Iris pigment epithelial cell (primary cell): Measurements from ENCODE around the gene MAP2.

ENCODE experiments used
- DNase-seq: peaks from one replicate; pipeline ENCODE4 v3.0.0-alpha.2; 2011; ENCODE audit warnings: low read depth

MAP2 gene

DNA sequence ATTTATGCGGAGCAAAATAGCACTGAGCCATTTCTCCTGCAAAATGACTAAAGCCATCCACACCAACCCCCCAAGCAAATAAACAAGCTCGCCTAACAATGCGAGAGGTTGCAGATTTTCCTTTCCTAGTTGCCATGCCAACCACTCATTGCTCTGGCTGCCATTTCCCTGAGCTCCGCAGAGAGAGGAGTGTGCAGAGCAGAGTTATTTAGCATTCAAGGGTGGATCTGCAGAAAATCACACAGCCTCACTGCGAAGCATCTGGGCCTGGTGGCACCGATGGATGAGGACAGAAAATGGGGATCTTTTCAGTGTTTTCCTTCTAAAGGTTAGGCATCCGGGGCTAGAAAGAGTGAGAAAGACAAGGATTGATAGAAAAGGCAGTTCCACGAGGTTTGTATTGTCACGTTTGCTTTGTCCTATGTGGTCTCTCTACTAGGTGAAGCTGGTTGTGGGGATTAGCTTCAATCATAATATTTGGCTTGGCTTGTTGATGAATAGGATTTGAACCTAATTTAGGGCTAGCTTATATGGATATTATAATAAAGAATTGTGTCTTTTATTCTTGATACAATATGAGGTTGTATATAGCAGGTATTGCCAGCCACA, 237.5 kb downstream of the MAP2 start:
- no peak for DNase-seq

DNA sequence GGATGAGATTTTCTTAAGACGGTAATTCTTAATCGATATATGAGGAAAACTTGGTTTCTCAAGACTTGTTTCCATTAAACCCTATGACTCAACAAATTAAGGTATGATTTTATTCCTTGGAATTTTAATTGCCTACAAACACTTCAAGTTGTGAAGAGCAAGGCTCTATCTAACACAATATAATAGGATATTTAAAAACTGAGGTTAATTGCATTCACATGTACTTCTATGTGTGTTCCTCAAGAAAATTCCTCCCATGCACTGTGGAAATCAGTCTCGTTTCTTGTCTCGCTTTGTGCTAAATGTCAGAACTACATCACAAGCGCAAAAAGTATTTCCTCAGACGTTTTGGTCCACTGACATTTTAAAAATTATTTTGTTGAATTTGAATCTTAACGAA, 238.2 kb downstream of the MAP2 start:
- DNase-seq = no peak

DNA sequence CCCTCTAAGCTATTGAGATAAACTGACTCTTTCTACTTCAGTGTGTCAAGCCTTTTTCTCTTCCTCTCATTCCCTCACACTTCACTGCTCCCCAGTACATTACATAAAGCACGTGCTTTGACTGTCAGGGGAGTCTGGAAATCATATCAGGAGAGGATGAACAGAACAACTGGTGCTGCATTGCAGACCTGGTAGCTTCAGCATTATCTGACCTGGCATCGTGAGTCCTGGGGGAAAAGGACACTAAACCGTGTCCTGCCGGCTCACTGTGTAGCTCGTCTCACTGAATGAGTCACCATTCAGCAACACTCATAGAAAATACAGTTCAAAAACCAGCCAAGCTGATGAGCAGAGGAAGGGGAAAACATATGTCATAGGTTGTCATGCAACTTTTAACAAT, 239.3 kb downstream of the MAP2 start:
- peak; percentile 59 for DNase-seq

DNA sequence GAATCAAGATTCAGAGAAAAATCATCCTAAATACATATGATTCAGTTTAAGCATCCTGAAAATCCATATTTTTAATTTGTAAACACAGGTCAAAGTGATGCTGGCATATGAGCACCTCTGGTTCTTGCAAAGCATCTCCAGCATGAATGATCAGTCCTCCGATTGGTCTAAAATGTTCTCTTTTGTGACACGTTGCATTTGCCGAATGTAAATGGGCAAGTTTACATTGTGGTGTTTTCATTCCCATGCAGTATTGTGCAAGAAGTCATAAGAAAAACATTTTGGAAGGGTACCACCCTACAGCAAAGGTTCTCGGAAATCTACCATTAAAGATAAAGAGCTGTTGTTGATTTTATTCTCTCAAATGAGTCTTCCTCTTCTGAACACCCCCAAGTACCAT, 239.8 kb downstream of the MAP2 start:
- DNase-seq = no peak

DNA sequence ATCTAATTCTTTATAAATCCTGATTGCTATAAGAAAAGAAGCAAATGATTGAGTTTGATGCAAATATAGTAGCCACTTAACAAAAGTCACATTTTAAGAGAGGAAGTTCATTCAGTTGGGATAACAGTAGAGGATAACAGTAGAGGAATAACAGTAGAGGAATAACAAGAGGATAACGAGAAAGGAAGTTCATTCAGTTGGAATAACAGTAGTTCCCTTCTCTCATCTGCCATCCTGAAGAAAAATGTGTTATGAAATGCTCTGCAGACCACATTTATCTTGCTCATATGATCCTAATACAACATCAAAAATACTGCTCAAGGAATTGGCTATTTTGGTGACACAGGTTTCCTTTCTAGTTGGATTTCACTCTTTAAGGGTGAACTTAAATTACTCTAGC, 242.4 kb downstream of the MAP2 start:
- no peak for DNase-seq

DNA sequence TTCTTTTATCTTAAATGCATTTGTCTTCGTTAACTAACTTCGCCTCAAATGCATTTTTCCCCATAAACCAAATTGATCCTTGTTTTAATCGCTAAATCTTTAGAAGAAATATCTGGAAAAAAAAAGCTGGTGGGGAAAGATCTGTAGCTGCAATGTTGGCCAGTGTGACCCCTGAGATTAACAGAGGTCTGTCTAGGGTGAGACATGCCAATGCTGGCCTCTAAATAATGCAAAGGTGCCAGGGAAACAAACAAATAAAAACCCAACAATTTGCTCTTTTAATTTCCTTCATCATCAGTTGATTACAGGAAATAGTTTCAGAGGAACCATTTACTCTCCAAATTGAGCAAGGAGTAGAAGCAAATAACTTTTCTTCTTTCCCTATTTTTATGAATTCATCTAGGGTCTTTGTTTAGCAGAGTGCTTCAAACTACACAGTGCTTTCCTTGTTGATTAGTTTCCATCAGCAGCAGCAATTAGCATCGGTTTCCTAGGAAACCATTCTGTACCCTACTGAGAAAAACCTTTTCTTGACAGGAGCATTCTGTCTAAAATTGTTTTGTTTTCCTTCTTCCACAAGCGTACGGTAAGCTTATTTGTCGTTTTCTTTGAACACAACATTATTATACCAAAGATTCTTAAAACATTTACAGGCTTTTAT, 247.3 kb downstream of the MAP2 start:
- no peak for DNase-seq

DNA sequence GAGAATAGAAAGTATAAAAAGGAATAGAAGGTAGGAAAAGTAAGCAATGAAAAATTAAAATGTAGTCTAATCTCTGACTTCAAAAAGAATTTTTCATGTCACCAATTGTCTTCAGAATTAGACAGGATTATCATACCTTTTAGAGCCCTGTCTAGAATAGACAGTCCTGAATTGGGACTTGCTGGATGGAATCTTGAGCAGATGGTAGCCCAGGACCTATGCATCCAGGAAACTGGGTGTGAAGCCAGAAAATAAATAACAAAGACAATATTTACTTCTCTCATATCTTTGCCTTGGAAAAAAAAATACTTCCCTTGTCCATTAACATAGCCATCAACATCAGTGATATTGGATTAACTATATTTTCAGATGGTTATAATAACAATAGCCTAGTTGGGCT, 250.0 kb downstream of the MAP2 start:
- no peak for DNase-seq

DNA sequence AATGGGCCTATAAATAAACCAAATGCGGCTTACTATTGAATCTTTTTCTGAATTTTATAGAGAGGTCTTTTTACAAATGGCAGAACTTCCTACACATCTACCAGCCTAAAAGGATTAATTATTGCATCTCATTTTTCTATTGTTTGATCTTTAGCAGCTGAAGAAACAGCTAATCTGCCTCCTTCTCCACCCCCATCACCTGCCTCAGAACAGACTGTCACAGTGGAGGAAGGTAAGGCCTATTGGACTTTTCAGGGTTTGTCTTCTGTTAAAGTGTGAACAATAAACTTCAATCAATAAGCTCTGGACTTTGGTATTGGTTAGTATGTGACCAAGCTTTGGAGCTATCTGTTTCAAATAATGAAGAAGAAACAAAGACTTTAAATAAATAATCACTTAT, 256.7 kb downstream of the MAP2 start:
- no peak for DNase-seq

DNA sequence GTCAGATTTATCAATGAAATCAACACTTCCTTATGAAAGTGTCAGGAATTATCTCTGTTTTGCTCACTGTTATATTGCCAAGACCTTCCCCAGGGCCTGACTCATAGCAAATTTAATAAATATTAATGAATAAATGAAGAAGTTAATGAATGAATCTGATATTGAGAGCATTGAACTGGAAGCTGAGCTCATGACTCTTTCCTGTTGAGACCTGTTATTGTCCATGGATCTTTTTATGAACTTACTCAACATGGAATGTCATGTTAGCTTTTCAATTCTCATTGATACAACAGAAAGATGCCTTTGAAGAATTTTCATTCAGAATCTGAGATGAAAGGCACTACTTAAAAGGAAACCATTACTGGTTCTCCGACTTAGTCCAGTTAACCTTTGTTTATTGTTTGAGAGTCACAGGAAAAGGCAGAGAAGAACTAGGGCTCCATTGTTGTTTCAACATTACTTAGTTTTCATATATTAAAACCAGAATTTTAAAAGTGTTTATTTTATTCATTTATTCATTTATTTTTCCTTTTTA, 257.4 kb downstream of the MAP2 start:
- no peak for DNase-seq

DNA sequence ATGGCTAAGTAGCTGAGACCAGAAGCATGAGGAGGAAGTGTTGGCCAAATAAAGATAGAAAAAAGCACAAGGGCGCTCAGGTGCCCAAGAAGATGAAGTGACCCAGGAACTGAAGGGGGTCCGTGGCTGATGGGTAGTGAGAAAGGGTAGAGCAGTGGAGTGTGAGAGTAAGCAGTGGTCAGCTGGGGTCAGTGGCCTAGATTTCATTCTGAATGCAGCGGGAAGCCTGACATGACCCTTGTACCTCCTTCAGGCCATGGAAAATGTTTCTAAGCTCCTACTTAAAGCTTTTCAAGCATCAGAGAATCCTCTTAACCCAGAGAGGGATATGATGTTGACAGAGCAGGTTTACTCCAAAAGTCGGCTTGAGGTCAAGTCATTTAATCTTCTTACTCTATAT, 258.8 kb downstream of the MAP2 start:
- DNase-seq = no peak

DNA sequence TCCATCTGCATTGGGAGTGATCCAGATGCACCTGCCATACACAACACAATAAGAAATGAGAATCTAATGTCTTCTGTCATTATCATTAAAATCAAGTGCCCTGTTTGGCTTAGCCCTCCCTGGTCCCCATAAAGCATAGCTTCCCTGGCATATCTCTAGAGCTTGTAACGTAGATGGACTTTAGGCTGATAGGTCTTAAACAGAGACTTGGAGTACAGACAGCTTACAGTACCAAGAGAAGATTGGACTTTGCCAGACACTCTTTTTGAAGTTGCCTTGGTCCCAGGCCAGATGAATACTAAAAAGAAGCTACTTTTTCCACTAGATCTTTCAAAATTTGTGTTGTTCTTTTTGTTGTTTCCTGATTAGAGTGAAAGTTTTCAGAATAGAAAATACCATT, 261.5 kb downstream of the MAP2 start:
- DNase-seq = no peak

DNA sequence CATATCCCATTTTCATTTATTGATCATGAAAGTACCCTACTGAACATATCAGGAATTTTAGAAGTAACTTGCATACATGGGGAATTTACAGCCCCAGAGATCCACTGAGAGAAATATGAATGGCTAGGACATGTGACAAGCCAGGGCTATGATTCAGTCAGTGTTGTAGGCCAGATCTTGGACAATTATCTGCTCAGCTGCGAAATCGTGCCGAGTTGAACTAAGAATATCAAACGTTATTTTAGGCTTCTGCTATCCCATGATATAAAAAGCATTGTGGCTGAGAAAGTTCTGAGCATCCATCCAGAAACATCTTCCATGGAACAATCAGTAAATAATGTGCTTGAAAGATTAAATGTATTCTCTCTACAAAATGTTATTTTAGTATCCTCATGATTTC, 262.1 kb downstream of the MAP2 start:
- DNase-seq = no peak

DNA sequence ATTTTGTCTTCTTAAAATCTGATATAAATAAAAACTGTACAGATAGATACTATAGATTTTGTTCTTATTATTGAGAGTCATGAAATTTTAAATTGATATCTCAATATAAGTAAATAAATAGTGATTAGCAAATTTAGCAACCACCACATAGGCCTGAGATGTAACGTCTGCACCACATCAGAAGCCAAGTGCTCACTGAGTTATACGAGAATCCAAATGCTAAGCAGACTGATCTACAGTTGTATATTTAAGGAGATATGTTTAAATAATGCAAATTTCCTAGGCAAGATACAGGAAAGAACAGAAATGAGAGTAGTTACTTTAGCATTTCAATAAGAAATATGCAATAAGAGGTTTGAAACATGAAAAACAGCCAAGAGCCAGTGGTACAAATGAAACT, 262.6 kb downstream of the MAP2 start:
- no peak for DNase-seq

DNA sequence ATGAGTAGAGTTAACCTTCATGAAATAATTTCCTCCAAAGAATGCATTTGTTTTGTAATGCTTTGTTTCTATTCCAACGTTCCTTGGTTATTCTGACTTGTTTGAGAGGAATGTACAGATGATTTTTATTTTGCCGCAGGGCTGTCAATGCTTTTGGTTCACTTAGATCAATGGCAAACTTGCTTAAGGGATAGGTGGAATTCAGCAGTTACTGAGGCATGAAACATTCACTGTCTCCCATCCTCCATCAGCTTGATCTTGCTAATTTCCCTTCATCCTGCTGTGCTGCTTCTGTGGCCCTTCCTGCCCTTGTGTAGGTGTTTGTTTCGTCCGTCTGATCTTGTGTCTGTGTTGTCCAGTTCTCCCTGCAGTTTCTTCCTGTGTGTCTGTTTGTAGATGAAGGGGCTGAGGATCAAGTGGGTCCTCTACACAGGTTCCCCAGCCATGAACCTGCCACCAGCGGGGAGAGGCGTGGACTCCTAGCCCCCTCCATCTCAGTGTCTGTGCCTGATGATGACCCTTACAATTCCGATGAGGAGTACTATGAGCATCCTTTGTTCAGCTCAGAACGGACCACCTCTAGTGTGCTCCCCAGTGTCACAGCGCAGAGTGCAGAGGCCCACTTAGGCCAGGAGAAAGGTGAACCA, 263.6 kb downstream of the MAP2 start:
- no peak for DNase-seq

DNA sequence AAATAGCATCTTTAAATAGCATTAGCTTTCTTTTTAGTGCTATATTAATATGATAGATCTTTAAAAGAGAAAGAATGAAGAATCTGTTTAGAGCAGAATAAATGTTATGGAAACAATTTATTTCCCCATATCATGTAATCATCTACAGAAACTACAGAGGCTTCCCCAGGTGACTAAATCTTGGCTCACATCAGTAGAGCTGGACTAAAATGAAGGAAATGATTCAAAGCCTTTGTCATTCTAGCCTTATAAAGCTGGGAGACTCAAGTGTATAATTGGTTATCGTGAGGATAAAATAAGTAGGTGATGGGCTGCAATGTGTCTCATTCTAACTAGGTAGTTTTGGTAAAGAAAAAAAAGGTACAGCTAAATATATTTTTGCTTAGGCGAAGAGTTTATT, 264.5 kb downstream of the MAP2 start:
- peak; percentile 7 for DNase-seq

DNA sequence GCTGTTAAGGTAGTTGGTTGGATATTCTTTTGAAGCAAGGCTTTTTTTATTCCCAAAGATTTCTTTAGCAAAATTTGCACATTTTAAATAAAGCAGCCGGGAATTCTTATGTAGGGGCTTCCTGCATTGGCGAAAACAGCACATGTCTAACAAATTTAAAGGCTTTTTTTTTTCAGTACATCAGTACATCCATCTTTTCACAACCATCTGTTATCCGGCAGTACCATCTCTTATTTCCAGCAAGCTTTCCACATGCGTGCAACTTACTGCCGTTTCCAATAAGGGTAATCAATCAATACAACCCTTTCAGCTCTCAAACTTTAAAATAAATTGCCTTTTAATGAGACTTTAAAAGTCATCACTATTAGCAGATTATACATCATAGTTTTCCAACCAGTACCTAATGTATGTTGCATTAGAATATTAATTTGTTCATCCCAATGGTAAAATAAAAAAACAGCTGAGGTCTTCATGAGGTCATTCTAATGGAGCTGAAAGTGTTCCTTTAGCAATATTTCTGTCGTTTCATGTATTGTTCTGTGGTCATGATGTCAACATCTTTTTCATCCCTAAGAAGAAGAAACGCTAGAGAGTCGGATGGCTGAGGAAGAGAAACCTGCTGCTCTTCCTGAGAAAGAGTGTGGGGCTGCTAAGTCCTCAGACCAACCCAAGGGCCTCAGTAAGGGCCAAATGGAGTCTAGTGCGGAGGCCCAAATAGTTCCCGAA, 266.3 kb downstream of the MAP2 start:
- no peak for DNase-seq

DNA sequence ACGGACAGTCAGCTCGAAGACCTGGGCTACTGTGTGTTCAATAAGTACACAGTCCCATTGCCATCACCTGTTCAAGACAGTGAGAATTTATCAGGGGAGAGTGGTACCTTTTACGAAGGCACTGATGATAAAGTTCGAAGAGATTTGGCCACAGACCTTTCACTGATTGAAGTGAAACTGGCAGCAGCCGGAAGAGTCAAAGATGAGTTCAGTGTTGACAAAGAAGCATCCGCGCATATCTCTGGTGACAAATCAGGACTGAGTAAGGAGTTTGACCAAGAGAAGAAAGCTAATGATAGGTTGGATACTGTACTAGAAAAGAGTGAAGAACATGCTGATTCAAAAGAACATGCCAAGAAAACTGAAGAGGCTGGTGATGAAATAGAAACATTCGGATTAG, 270.9 kb downstream of the MAP2 start:
- DNase-seq = no peak

DNA sequence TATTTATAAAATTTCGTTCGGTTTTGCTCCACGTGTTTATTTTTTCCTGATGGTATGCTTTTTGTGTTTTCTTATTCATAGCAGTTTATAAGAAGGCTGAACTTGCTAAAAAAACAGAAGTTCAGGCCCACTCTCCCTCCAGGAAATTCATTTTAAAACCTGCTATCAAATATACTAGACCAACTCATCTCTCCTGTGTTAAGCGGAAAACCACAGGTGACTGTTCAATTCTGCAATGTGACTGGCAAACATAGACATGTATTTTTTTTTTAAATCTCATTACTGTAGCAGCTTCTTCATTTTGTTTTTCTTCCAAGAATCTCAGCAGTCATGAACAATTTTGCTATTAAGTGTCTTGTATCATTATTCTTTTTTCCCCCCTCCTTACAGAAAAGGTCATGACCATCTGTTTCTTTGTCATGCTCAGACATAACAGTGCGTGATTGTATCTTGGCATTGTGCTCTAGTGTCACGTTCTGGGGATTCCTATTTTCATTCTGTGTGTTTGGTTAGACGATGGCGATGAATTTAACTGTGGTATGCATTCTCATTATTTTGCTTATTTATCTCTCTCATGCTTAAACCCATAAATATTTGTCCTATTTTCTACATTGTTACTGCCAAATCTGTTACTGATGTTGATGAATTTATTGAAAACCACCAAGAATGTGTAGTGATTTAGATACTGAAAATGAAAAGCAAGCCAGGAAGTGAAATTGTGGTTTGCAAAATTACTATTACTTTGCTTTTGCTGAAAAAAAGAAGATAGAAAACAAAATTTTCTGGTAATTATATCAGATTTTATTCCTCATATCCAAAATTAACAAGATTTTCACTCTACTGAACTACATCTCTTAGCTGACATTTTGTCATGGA, 273.2 kb downstream of the MAP2 start:
- no peak for DNase-seq

DNA sequence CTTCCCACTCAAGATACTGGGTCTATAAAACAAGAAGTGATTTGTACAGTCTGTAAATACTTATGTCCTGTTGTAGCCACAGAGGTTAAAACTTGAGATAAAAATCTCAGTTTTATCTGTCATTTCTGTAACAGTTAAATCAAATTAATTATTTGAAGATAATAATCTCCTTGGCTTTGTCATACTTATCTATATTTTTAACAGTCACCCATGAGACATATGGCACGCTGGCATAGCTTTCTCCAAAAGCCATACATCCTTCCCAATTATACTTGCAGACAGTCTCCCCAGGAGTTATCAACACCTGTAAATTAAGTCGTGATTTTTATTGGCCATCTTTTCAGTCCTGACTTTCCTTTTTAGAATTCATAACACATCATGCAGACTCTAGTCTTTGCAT, 278.9 kb downstream of the MAP2 start:
- no peak for DNase-seq

DNA sequence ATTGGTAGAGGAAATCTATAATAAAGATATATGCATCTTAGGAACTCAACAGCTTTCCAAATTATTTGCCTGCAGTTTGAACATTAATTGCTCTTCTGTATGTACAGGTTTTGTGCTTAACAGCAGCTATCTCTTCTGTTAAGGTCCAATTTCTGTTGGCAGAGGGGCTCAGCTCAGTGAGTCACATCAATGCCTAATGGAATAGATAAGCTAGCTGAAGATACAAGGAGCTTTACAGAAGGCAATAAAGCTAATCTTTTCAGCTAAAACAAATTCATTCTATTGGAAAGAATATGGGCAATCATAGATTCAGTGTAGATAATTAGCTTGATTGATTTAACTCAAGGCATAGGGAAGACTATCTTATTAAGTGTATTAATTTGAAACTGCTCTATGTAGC, 289.4 kb downstream of the MAP2 start:
- DNase-seq = no peak

DNA sequence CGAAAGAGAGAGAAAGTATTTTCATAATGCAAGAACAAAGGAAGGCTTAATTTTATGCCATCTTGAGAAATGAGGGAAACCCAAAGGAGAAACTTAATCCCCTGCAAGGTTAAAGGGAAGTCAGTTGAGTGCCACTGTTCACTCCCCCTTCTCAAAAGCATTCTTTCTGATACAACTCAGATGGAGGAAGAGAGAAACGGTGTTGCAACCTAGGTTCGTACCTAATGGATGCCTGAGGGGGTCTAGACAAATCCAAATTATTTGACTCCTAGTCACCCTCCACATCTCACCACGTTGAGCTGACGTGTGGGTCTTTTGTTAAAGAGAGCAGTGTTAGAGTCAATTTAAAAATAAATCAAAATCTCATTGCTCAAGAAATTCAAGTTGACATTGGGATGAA, 295.2 kb downstream of the MAP2 start:
- no peak for DNase-seq

DNA sequence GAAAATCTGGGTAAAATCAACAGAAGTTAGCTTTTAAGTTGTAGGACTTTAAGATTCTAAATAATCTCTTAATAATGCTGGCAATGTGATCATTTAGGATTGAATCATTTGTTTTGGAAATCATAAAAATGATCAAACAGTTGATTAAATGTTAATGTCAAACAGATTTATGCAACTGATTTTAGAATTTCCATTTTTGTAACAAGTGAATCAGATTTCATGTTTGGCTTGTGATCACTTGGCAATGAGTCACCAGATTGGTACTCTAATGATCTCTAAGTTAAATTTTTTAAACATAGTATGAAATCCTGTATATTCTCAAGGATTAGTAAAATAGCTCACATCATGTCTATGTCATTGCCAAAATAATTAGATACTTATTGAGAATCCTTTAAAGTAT, 297.6 kb downstream of the MAP2 start:
- peak; percentile 54 for DNase-seq
